IMR-90 (cell line): ENCODE measurements around the gene GPR15. TPM values are rescaled to one million over a fixed set of nuclear protein-coding genes. Genes with fewer than 3 reads are reported as not detected.

ENCODE experiments used
- ATAC-seq: fragments of 200-7000 bp; cut with Tn5 transposase; 2 replicates; pipeline ENCODE4 v1.9.1; 2020; ENCODE audit warnings: low read depth, mild to moderate bottlenecking, moderate library complexity
- BruUV-seq: library from RNA; stranded (reverse); fragments of 400-500 nt; replicated peaks from 2 replicates; lab custom pipeline; 2021; lab: Mats Ljungman, UMichigan
- CTCF ChIA-PET: fragments of 300-600 bp; formaldehyde crosslinking; extraction: SDS; loops from one replicate; lab custom pipeline; 2021; ENCODE audit warnings: antibody characterized with exemption; lab: Yijun Ruan, JAX
- POLR2A ChIA-PET: fragments of 300-600 bp; sonication (Branson Sonifier 250); formaldehyde crosslinking; loops from one replicate; lab custom pipeline; 2022; ENCODE audit warnings: antibody characterized with exemption; ENCODE audit not compliant: unreplicated experiment; lab: Charles Lee
- DNase-seq: peaks from one replicate; pipeline ENCODE4 v3.0.0; 2013
- H2AFZ ChIP-seq: replicated peaks from 2 replicates; pipeline ENCODE3; 2013; ENCODE audit warnings: low read length, mild to moderate bottlenecking; ENCODE audit not compliant: poor library complexity
- H2AK5ac ChIP-seq: 2 replicates; pipeline ENCODE4 v1.6.1; 2013; ENCODE audit warnings: low read depth, low read length, inconsistent platforms
- H2AK9ac ChIP-seq: replicated peaks from 2 replicates; pipeline ENCODE3; 2013; ENCODE audit warnings: mild to moderate bottlenecking, low read depth, low read length, moderate library complexity; ENCODE audit not compliant: poor library complexity
- H2BK120ac ChIP-seq: 2 replicates; pipeline ENCODE4 v1.6.1; 2013; ENCODE audit warnings: low read depth, low read length, inconsistent platforms
- H2BK15ac ChIP-seq: 3 replicates; pipeline ENCODE4 v1.6.1; 2013; ENCODE audit warnings: low read depth, low read length, inconsistent platforms
- H2BK20ac ChIP-seq: 2 replicates; pipeline ENCODE4 v1.6.1; 2013; ENCODE audit warnings: low read depth, mild to moderate bottlenecking, inconsistent platforms, low read length, moderate library complexity
- H2BK5ac ChIP-seq: 2 replicates; pipeline ENCODE4 v1.6.1; 2013; ENCODE audit warnings: mild to moderate bottlenecking, low read depth, low read length, inconsistent platforms; ENCODE audit not compliant: poor library complexity, severe bottlenecking
- H3K14ac ChIP-seq: replicated peaks from 2 replicates; pipeline ENCODE4 v1.6.1; 2013; ENCODE audit warnings: low read depth, low read length, inconsistent platforms
- H3K18ac ChIP-seq: 2 replicates; pipeline ENCODE4 v1.6.1; 2013; ENCODE audit warnings: low read depth, low read length, control low read depth
- H3K23ac ChIP-seq: 2 replicates; pipeline ENCODE4 v1.6.1; 2013; ENCODE audit warnings: low read depth, low read length, inconsistent platforms
- H3K27ac ChIP-seq: 2 replicates; pipeline ENCODE4 v1.5.1; 2013; ENCODE audit warnings: mild to moderate bottlenecking, control low read depth, low read length; ENCODE audit not compliant: insufficient read depth
- H3K27me3 ChIP-seq: 2 replicates; pipeline ENCODE4 v1.6.1; 2013; ENCODE audit warnings: low read length; ENCODE audit not compliant: control insufficient read depth, insufficient read depth
- H3K36me3 ChIP-seq: 2 replicates; pipeline ENCODE4 v1.6.1; 2013; ENCODE audit warnings: low read length, mixed read lengths; ENCODE audit not compliant: control insufficient read depth, insufficient read depth
- H3K4ac ChIP-seq: 2 replicates; pipeline ENCODE4 v1.6.1; 2013; ENCODE audit warnings: low read depth, low read length, inconsistent platforms
- H3K4me1 ChIP-seq: 2 replicates; pipeline ENCODE4 v1.6.1; 2013; ENCODE audit warnings: low read length, mixed read lengths; ENCODE audit not compliant: control insufficient read depth, insufficient read depth
- H3K4me2 ChIP-seq: 2 replicates; pipeline ENCODE4 v1.6.1; 2013; ENCODE audit warnings: low read depth, mild to moderate bottlenecking, control low read depth, low read length, moderate library complexity
- H3K4me3 ChIP-seq: 2 replicates; pipeline ENCODE4 v1.5.1; 2013; ENCODE audit warnings: low read depth, mild to moderate bottlenecking, control low read depth, low read length, moderate library complexity; ENCODE audit not compliant: insufficient read depth
- H3K56ac ChIP-seq: 2 replicates; pipeline ENCODE4 v1.6.1; 2013; ENCODE audit warnings: low read length, inconsistent platforms; ENCODE audit not compliant: insufficient read depth; ENCODE audit errors: extremely low read depth
- H3K79me1 ChIP-seq, 2 experiments: 2 replicates each; pipeline ENCODE4 v1.6.1; 2013; ENCODE audit warnings: low read length in 2 of 2, inconsistent platforms in 1 of 2, low read depth in 1 of 2
- H3K9ac ChIP-seq: 2 replicates; pipeline ENCODE4 v1.6.1; 2013; ENCODE audit warnings: low read depth, low read length, control low read depth
- H3K9me1 ChIP-seq: 2 replicates; pipeline ENCODE4 v1.6.1; 2013; ENCODE audit warnings: low read length, inconsistent platforms; ENCODE audit not compliant: insufficient read depth
- H3K9me3 ChIP-seq: 2 replicates; pipeline ENCODE4 v1.6.1; 2013; ENCODE audit warnings: low read length; ENCODE audit not compliant: control insufficient read depth, insufficient read depth
- H4K20me1 ChIP-seq: 2 replicates; pipeline ENCODE4 v1.6.1; 2013; ENCODE audit warnings: low read length, inconsistent platforms; ENCODE audit not compliant: insufficient read depth
- H4K5ac ChIP-seq: 2 replicates; pipeline ENCODE4 v1.6.1; 2013; ENCODE audit warnings: mild to moderate bottlenecking, low read depth, low read length, control low read depth
- H4K8ac ChIP-seq, 2 experiments: 2 replicates each; pipeline ENCODE4 v1.6.1; 2013; ENCODE audit warnings: low read depth in 2 of 2, low read length in 2 of 2, control low read depth in 1 of 2, inconsistent platforms in 1 of 2
- H4K91ac ChIP-seq: 2 replicates; pipeline ENCODE4 v1.6.1; 2013; ENCODE audit warnings: low read depth, low read length, inconsistent platforms; ENCODE audit not compliant: insufficient read depth
- BHLHE40 ChIP-seq: fragments of 150-350 bp; IDR thresholded peaks from 2 replicates; pipeline ENCODE4 v1.6.1; 2016; ENCODE audit warnings: mild to moderate bottlenecking, low read depth, low read length
- ELK1 ChIP-seq: fragments of 150-350 bp; IDR thresholded peaks from 2 replicates; pipeline ENCODE4 v1.6.1; 2016; ENCODE audit warnings: low read depth, mild to moderate bottlenecking, low read length, moderate library complexity, borderline replicate concordance
- FOS ChIP-seq: fragments of 150-350 bp; IDR thresholded peaks from 2 replicates; pipeline ENCODE4 v1.6.1; 2016; ENCODE audit warnings: low read depth, low read length
- MAFK ChIP-seq: IDR thresholded peaks from 2 replicates; pipeline ENCODE4 v1.6.1; 2012; ENCODE audit warnings: low read depth, low read length, improper control_type of control experiment
- MXI1 ChIP-seq: IDR thresholded peaks from 2 replicates; pipeline ENCODE4 v1.6.1; 2012; ENCODE audit warnings: low read depth, mild to moderate bottlenecking, low read length, moderate library complexity, borderline replicate concordance
- NFE2L2 ChIP-seq: fragments of 150-350 bp; IDR thresholded peaks from 2 replicates; pipeline ENCODE4 v1.6.1; 2016; ENCODE audit warnings: low read depth, mild to moderate bottlenecking, low read length
- POLR2A ChIP-seq: IDR thresholded peaks from 2 replicates; pipeline ENCODE4 v1.6.1; 2012; ENCODE audit warnings: mild to moderate bottlenecking, low read depth, low read length
- RAD21 ChIP-seq: IDR thresholded peaks from 2 replicates; pipeline ENCODE4 v1.6.1; 2012; ENCODE audit warnings: low read length, improper control_type of control experiment
- RCOR1 ChIP-seq: IDR thresholded peaks from 2 replicates; pipeline ENCODE4 v1.6.1; 2012; ENCODE audit warnings: mild to moderate bottlenecking, low read length, improper control_type of control experiment; ENCODE audit not compliant: insufficient replicate concordance
- RFX5 ChIP-seq: IDR thresholded peaks from 2 replicates; pipeline ENCODE4 v1.8.0; 2012; ENCODE audit warnings: low read depth, mild to moderate bottlenecking, low read length, moderate library complexity
- WGBS, 2 experiments: methylation state at CpG; one replicate each; pipeline versions ENCODE4 v1.1.5 to v1.1.7; 2013; ENCODE audit warnings: missing lambda C conversion rate in 2 of 2; ENCODE audit not compliant: insufficient read length in 1 of 2; ENCODE audit errors: extremely low coverage in 2 of 2; 5-methylcytosine and 5-hydroxymethylcytosine counted together
- dilution Hi-C: fragments of 300-500 bp; cut with HindIII; formaldehyde crosslinking; loops from one replicate; pipeline ENCODE4 v1.14.3; 2018; ENCODE audit warnings: low sequenced_read_pairs; ENCODE audit not compliant: unreplicated experiment
- in situ Hi-C: fragments of 300-500 bp; cut with MboI; formaldehyde crosslinking; loops from 3 replicates; pipeline ENCODE4 v1.14.3; 2019; ENCODE audit warnings: low sequenced_read_pairs, inconsistent platforms, mixed read lengths
- intact Hi-C: fragments of 100-400 bp; cut with micrococcal nuclease; formaldehyde crosslinking; loops from 2 replicates; pipeline ENCODE4 v1.10.0; 2022
- polyA plus RNA-seq, 3 experiments: library from polyadenylated mRNA; depleted of rRNA; stranded (reverse); fragments of >200 nt; gene quantifications; 2 replicates each; pipeline ENCODE4 v1.2.3, GENCODE V29; 2012; ENCODE audit warnings: low replicate concordance in 1 of 3
- total RNA-seq: library from RNA; depleted of rRNA; stranded (reverse); fragments of >200 nt; gene quantifications from 2 replicates; pipeline ENCODE4 v1.2.3, GENCODE V29; 2012
- TF ChIP-seq, protein P1 (sequence below): conservative IDR thresholded peaks from 2 replicates; pipeline ENCODE4 v1.5.1; 2012; ENCODE audit warnings: mild to moderate bottlenecking, low read depth, low read length, improper control_type of control experiment
- TF ChIP-seq, protein P2 (sequence below): fragments of 150-350 bp; IDR thresholded peaks from 2 replicates; pipeline ENCODE4 v1.6.1; 2017; ENCODE audit warnings: mild to moderate bottlenecking, antibody characterized with exemption, low read length, low read depth

GPR15 gene
- total and polyA plus RNA-seq, 2 of the 4 experiments (the other 2 are of a cell fraction), result not detected

- no peaks in the 10 kb centered on the region for H3K27me3 ChIP-seq
- no peaks in the 10 kb centered on the region for H3K9me3 ChIP-seq
- no peak overlapping the region for H2BK5ac ChIP-seq
- H2BK120ac ChIP-seq, result no peak overlapping the region
- H3K4me2 ChIP-seq, result no peak overlapping the region
- H3K9ac ChIP-seq, result no peak overlapping the region
- no peak overlapping the region for H4K5ac ChIP-seq
- H3K18ac ChIP-seq, result no peak overlapping the region
- no peak overlapping the region for H3K4ac ChIP-seq
- WGBS, 2 experiments, result no CpG with 5 or more reads among the region's 2 CpGs
- TF ChIP-seq MAFK, result no peak
- TF ChIP-seq NFE2L2, result no peak
- TF ChIP-seq RFX5, result no peak
- TF ChIP-seq FOS, result no peak
- no peak for TF ChIP-seq BHLHE40
- TF ChIP-seq, protein P1, sequence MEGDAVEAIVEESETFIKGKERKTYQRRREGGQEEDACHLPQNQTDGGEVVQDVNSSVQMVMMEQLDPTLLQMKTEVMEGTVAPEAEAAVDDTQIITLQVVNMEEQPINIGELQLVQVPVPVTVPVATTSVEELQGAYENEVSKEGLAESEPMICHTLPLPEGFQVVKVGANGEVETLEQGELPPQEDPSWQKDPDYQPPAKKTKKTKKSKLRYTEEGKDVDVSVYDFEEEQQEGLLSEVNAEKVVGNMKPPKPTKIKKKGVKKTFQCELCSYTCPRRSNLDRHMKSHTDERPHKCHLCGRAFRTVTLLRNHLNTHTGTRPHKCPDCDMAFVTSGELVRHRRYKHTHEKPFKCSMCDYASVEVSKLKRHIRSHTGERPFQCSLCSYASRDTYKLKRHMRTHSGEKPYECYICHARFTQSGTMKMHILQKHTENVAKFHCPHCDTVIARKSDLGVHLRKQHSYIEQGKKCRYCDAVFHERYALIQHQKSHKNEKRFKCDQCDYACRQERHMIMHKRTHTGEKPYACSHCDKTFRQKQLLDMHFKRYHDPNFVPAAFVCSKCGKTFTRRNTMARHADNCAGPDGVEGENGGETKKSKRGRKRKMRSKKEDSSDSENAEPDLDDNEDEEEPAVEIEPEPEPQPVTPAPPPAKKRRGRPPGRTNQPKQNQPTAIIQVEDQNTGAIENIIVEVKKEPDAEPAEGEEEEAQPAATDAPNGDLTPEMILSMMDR, result no peak
- TF ChIP-seq ELK1, result no peak
- TF ChIP-seq RCOR1, result no peak
- TF ChIP-seq POLR2A, result no peak
- no peak for TF ChIP-seq RAD21
- TF ChIP-seq, protein P2, sequence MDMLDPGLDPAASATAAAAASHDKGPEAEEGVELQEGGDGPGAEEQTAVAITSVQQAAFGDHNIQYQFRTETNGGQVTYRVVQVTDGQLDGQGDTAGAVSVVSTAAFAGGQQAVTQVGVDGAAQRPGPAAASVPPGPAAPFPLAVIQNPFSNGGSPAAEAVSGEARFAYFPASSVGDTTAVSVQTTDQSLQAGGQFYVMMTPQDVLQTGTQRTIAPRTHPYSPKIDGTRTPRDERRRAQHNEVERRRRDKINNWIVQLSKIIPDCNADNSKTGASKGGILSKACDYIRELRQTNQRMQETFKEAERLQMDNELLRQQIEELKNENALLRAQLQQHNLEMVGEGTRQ, result no peak
- no peak for TF ChIP-seq MXI1
- ATAC-seq, result no peak
- H3K14ac ChIP-seq, result no peak overlapping the region
- H3K27ac ChIP-seq, result no peak overlapping the region
- H3K56ac ChIP-seq, result no peak overlapping the region
- no peak overlapping the region for H3K23ac ChIP-seq
- no peak overlapping the region for H4K91ac ChIP-seq
- H2AFZ ChIP-seq, result no peak overlapping the region
- no peak overlapping the region for H2AK9ac ChIP-seq
- no peak for DNase-seq
- in situ Hi-C loops (loop anchor here (25.0 kb wide), 1 partner anchor 230 kb away; no protein-coding TSS in a partner anchor), dilution Hi-C loops (no loop called here), intact Hi-C loops (no loop called here)
- no peak overlapping the region for H2BK20ac ChIP-seq
- H3K9me1 ChIP-seq, result no peaks in the 10 kb centered on the region
- H4K8ac ChIP-seq, result no peak overlapping the region
- POLR2A ChIA-PET, result no interaction called here
- H3K36me3 ChIP-seq, result no peaks in the 10 kb centered on the region
- BruUV-seq, result no TSS peak
- no peak overlapping the region for H2AK5ac ChIP-seq
- no peak overlapping the region for H3K4me3 ChIP-seq
- H3K4me1 ChIP-seq, result no peaks in the 10 kb centered on the region
- CTCF ChIA-PET, result interaction anchor here (1.1 kb wide), 1 partner anchor 14 kb away, joined by 3 read pairs; no protein-coding TSS in a partner anchor
- no peaks in the 10 kb centered on the region for H4K20me1 ChIP-seq
- H2BK15ac ChIP-seq, result no peak overlapping the region
- H3K79me1 ChIP-seq, result no peaks in the 10 kb centered on the region
Measured at GRCh38 chr3:98567666-98568270, 36.0 kb downstream of the GPR15 start.
